ENCODE data around the gene MED27.

Gene MED27

GRCh38 chr9:131865446-131866195 is 214.0 kb downstream of the MED27 start:
- TF ChIP-seq BCL11A (tag by site-specific recombination; IDR thresholded peaks at IDR 0.05; ENCODE audit: low read depth) (no peak), ZNF266 (tag by site-specific recombination; IDR thresholded peaks at IDR 0.05; ENCODE audit: low read depth) (no peak), ZNF354C (tag by site-specific recombination; IDR thresholded peaks at IDR 0.05; ENCODE audit: borderline replicate concordance, low read depth) (no peak), ZNF37A (tag by site-specific recombination; IDR thresholded peaks at IDR 0.05) (no peak)
- Histone ChIP-seq H3K9me3 (ENCODE audit: control insufficient read depth, insufficient read depth, low read depth, low read length) (no peaks in the 10 kb centered on the region), H3K4me3 (ENCODE audit: low read depth, low read length) (no peak overlapping the region), H3K36me3 (ENCODE audit: control insufficient read depth in 2 of 2, insufficient read depth in 1 of 2, low read length in 2 of 2) (peaks cover 0 to 23% of the 10 kb centered on the region in 2 experiments; a peak in 1 of 3 replicates), H3K27ac (ENCODE audit: extremely low read depth, low read depth, low read length) (no peak overlapping the region), H3K4me1 (ENCODE audit: control insufficient read depth, insufficient read depth, low read length) (no peaks in the 10 kb centered on the region)
- POLR2A ChIA-PET: no interaction called here
- CTCF ChIA-PET: interaction anchor here (0.7 to 0.9 kb wide), 3 partner anchors 26 to 104 kb away, joined by 3 read pairs; no protein-coding TSS in a partner anchor

- H3K4me1 ChIP-seq (ENCODE audit: control insufficient read depth, insufficient read depth, low read length): no peaks in the 10 kb centered on the region
- H3K9me3 ChIP-seq (ENCODE audit: control insufficient read depth, insufficient read depth, low read depth, low read length): no peaks in the 10 kb centered on the region
- H3K4me3 ChIP-seq (ENCODE audit: low read depth, low read length): no peak overlapping the region
- CTCF ChIA-PET: no interaction called here
- POLR2A ChIA-PET: no interaction called here
- TF ChIP-seq ZNF692 (tag by site-specific recombination; IDR thresholded peaks at IDR 0.05) (no peak), ZNF248 (tag by site-specific recombination; IDR thresholded peaks at IDR 0.05) (no peak), ZNF140 (tag by site-specific recombination; IDR thresholded peaks at IDR 0.05) (no peak), ZNF335 (tag by site-specific recombination; conservative IDR thresholded peaks at IDR 0.05) (no peak), ZNF16 (tag by site-specific recombination; IDR thresholded peaks at IDR 0.05; ENCODE audit: low read depth) (no peak)
- TF ChIP-seq, protein P1, sequence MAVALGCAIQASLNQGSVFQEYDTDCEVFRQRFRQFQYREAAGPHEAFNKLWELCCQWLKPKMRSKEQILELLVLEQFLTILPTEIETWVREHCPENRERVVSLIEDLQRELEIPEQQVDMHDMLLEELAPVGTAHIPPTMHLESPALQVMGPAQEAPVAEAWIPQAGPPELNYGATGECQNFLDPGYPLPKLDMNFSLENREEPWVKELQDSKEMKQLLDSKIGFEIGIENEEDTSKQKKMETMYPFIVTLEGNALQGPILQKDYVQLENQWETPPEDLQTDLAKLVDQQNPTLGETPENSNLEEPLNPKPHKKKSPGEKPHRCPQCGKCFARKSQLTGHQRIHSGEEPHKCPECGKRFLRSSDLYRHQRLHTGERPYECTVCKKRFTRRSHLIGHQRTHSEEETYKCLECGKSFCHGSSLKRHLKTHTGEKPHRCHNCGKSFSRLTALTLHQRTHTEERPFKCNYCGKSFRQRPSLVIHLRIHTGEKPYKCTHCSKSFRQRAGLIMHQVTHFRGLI (tag by site-specific recombination; IDR thresholded peaks at IDR 0.05): no peak
- TF ChIP-seq, protein P2, sequence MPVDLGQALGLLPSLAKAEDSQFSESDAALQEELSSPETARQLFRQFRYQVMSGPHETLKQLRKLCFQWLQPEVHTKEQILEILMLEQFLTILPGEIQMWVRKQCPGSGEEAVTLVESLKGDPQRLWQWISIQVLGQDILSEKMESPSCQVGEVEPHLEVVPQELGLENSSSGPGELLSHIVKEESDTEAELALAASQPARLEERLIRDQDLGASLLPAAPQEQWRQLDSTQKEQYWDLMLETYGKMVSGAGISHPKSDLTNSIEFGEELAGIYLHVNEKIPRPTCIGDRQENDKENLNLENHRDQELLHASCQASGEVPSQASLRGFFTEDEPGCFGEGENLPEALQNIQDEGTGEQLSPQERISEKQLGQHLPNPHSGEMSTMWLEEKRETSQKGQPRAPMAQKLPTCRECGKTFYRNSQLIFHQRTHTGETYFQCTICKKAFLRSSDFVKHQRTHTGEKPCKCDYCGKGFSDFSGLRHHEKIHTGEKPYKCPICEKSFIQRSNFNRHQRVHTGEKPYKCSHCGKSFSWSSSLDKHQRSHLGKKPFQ (tag by site-specific recombination; IDR thresholded peaks at IDR 0.05): no peak
- TF ChIP-seq, protein P3, sequence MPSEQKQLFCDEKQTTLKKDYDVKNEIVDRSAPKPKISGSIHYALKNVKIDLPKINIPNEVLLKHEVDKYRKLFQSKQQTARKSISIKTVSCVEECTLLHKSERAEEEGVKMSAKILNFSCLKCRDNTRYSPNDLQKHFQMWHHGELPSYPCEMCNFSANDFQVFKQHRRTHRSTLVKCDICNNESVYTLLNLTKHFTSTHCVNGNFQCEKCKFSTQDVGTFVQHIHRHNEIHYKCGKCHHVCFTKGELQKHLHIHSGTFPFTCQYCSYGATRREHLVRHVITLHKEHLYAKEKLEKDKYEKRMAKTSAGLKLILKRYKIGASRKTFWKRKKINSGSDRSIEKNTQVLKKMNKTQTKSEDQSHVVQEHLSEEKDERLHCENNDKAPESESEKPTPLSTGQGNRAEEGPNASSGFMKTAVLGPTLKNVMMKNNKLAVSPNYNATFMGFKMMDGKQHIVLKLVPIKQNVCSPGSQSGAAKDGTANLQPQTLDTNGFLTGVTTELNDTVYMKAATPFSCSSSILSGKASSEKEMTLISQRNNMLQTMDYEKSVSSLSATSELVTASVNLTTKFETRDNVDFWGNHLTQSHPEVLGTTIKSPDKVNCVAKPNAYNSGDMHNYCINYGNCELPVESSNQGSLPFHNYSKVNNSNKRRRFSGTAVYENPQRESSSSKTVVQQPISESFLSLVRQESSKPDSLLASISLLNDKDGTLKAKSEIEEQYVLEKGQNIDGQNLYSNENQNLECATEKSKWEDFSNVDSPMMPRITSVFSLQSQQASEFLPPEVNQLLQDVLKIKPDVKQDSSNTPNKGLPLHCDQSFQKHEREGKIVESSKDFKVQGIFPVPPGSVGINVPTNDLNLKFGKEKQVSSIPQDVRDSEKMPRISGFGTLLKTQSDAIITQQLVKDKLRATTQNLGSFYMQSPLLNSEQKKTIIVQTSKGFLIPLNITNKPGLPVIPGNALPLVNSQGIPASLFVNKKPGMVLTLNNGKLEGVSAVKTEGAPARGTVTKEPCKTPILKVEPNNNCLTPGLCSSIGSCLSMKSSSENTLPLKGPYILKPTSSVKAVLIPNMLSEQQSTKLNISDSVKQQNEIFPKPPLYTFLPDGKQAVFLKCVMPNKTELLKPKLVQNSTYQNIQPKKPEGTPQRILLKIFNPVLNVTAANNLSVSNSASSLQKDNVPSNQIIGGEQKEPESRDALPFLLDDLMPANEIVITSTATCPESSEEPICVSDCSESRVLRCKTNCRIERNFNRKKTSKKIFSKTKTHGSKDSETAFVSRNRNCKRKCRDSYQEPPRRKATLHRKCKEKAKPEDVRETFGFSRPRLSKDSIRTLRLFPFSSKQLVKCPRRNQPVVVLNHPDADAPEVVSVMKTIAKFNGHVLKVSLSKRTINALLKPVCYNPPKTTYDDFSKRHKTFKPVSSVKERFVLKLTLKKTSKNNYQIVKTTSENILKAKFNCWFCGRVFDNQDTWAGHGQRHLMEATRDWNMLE (tag by site-specific recombination; conservative IDR thresholded peaks at IDR 0.05; ENCODE audit: low read depth): no peak
- no peak overlapping the region for H3K27ac ChIP-seq (ENCODE audit: extremely low read depth, low read depth, low read length)
- peaks cover 0 to 30% of the 10 kb centered on the region in 2 experiments; a peak in 1 of 3 replicates for H3K36me3 ChIP-seq (ENCODE audit: control insufficient read depth in 2 of 2, insufficient read depth in 1 of 2, low read length in 2 of 2)
Measured at GRCh38 chr9:131864531-131864930, 215.1 kb downstream of the MED27 start.

Measured in HEK293 (cell line).